WERI-Rb-1 (cell line): ENCODE results near the gene SLC2A4RG.
A peak's percentile ranks its signal among the peaks of the same experiment; 100 is the strongest.

Experiments used
- DNase-seq: peaks from one replicate; pipeline ENCODE4 v3.0.0-alpha.2; 2020
- H3K27ac ChIP-seq: fragments of 250-450 bp; sonication (Bioruptor Pico); 2 replicates; pipeline ENCODE4 v1.5.1; 2020; ENCODE audit warnings: mild to moderate bottlenecking, moderate library complexity
- H3K27me3 ChIP-seq: fragments of 250-450 bp; sonication (Bioruptor Pico); 2 replicates; pipeline ENCODE4 v1.5.1; 2021; ENCODE audit warnings: mild to moderate bottlenecking, low read depth, moderate library complexity; ENCODE audit not compliant: insufficient read depth, severe bottlenecking
- H3K36me3 ChIP-seq: fragments of 250-450 bp; sonication (Bioruptor Pico); 2 replicates; pipeline ENCODE4 v1.5.1; 2020; ENCODE audit warnings: mild to moderate bottlenecking, moderate library complexity
- H3K4me3 ChIP-seq: 2 replicates; pipeline ENCODE4 v1.5.1; 2011; ENCODE audit warnings: low read depth, mild to moderate bottlenecking, control low read depth, low read length
- H3K9me3 ChIP-seq: fragments of 250-450 bp; sonication (Bioruptor Pico); 2 replicates; pipeline ENCODE4 v1.5.1; 2021; ENCODE audit warnings: mild to moderate bottlenecking, moderate library complexity; ENCODE audit not compliant: severe bottlenecking
- CTCF ChIP-seq: IDR thresholded peaks from 2 replicates; pipeline ENCODE4 v1.5.1; 2011; ENCODE audit warnings: low read depth, mild to moderate bottlenecking, control low read depth, inconsistent platforms, low read length

Gene SLC2A4RG

GRCh38 chr20:63735859-63736718 is 3.5 kb upstream of the SLC2A4RG start, which contains the start of gene LIME1:
Gene LIME1, plus strand, starts transcription at chr20:63736664. Its CDS starts 886 bp downstream, at chr20:63737550.
- TF ChIP-seq CTCF, result no peak
- no peak for DNase-seq

GRCh38 chr20:63736893-63737694 is 2.5 kb upstream of the SLC2A4RG start:
- peaks cover 35% of the 10 kb centered on the region for H3K36me3 ChIP-seq
- no peak for DNase-seq
- H3K27me3 ChIP-seq, result no peaks in the 10 kb centered on the region
- H3K9me3 ChIP-seq, result no peaks in the 10 kb centered on the region
- no peak overlapping the region for H3K27ac ChIP-seq
- no peak for TF ChIP-seq CTCF
- no peak overlapping the region for H3K4me3 ChIP-seq

More at GRCh38 chr20:63735859-63736718, 3.5 kb upstream of the SLC2A4RG start, which contains the start of gene LIME1:
- H3K36me3 ChIP-seq, result peaks cover 35% of the 10 kb centered on the region
- H3K4me3 ChIP-seq, result no peak within 1 kb of the TSS
- H3K27ac ChIP-seq, result no peak within 1 kb of the TSS
- no peaks in the 10 kb centered on the region for H3K27me3 ChIP-seq
- no peaks in the 10 kb centered on the region for H3K9me3 ChIP-seq

- DNase-seq, result no peak
- H3K4me3 ChIP-seq, result no peak overlapping the region
- H3K9me3 ChIP-seq, result no peaks in the 10 kb centered on the region
- no peak overlapping the region for H3K27ac ChIP-seq
- H3K36me3 ChIP-seq, result peaks cover 36% of the 10 kb centered on the region
- H3K27me3 ChIP-seq, result no peaks in the 10 kb centered on the region
- TF ChIP-seq CTCF, result no peak
These were observed 2.0 kb upstream of the SLC2A4RG start for GRCh38 chr20:63737695-63737944.

GRCh38 chr20:63737945-63738686 is 1.5 kb upstream of the SLC2A4RG start:
- H3K27ac ChIP-seq, result no peak overlapping the region
- no peak overlapping the region for H3K4me3 ChIP-seq
- no peak for DNase-seq
- no peaks in the 10 kb centered on the region for H3K27me3 ChIP-seq
- H3K9me3 ChIP-seq, result no peaks in the 10 kb centered on the region
- H3K36me3 ChIP-seq, result peaks cover 37% of the 10 kb centered on the region
- no peak for TF ChIP-seq CTCF

- no peak for TF ChIP-seq CTCF
These were observed 868 bp upstream of the SLC2A4RG start for GRCh38 chr20:63738687-63739129.

More at GRCh38 chr20:63738687-63739129, 868 bp upstream of the SLC2A4RG start:
- H3K27ac ChIP-seq, result peak overlapping the region; percentile 59
- H3K36me3 ChIP-seq, result peaks cover 35% of the 10 kb centered on the region
- H3K27me3 ChIP-seq, result no peaks in the 10 kb centered on the region
- H3K9me3 ChIP-seq, result no peaks in the 10 kb centered on the region
- H3K4me3 ChIP-seq, result peak overlapping the region; percentile 43
- peak; percentile 41 for DNase-seq
